Measurements from ENCODE around the gene MACROD2. TPM values are rescaled to one million over a fixed set of nuclear protein-coding genes. Genes with fewer than 3 reads are reported as not detected.

The MACROD2 gene
- total RNA-seq, 1 donor from 2014 or later, result 6.4 TPM

DNA sequence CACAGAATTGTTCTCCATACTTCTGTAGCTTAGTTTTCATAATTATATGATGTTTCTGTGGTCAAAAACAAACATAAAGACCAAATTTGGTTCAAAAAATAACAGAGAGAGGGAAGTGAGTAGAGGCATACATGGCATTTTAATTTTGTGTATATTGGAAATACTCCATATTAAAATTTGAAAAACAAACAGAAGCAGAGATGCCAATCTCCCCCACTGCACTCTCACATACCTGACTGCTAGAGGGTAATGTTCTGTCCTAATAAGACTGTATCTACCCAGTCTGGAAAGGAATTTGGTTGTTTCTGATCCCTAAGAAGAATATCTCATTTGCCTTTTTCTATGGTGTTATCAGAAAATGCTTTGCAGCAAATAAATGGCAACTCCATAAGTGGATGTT is 1301.1 kb downstream of the MACROD2 start:
- Mint-ChIP-seq H3K4me3 (no peak overlapping the region), H3K27ac (ENCODE audit: unreplicated experiment) (no peak overlapping the region), H3K36me3 (ENCODE audit: low read depth) (no peaks in the 10 kb centered on the region), H3K9me3 (no peaks in the 10 kb centered on the region), H3K27me3 (ENCODE audit: low read depth) (no peaks in the 10 kb centered on the region), H3K4me1 (no peaks in the 10 kb centered on the region)
- TF ChIP-seq, protein P1, sequence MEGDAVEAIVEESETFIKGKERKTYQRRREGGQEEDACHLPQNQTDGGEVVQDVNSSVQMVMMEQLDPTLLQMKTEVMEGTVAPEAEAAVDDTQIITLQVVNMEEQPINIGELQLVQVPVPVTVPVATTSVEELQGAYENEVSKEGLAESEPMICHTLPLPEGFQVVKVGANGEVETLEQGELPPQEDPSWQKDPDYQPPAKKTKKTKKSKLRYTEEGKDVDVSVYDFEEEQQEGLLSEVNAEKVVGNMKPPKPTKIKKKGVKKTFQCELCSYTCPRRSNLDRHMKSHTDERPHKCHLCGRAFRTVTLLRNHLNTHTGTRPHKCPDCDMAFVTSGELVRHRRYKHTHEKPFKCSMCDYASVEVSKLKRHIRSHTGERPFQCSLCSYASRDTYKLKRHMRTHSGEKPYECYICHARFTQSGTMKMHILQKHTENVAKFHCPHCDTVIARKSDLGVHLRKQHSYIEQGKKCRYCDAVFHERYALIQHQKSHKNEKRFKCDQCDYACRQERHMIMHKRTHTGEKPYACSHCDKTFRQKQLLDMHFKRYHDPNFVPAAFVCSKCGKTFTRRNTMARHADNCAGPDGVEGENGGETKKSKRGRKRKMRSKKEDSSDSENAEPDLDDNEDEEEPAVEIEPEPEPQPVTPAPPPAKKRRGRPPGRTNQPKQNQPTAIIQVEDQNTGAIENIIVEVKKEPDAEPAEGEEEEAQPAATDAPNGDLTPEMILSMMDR (conservative IDR thresholded peaks at IDR 0.05), result no peak
- DNase-seq (ENCODE audit: low read depth, low spot score), result no peak

DNA sequence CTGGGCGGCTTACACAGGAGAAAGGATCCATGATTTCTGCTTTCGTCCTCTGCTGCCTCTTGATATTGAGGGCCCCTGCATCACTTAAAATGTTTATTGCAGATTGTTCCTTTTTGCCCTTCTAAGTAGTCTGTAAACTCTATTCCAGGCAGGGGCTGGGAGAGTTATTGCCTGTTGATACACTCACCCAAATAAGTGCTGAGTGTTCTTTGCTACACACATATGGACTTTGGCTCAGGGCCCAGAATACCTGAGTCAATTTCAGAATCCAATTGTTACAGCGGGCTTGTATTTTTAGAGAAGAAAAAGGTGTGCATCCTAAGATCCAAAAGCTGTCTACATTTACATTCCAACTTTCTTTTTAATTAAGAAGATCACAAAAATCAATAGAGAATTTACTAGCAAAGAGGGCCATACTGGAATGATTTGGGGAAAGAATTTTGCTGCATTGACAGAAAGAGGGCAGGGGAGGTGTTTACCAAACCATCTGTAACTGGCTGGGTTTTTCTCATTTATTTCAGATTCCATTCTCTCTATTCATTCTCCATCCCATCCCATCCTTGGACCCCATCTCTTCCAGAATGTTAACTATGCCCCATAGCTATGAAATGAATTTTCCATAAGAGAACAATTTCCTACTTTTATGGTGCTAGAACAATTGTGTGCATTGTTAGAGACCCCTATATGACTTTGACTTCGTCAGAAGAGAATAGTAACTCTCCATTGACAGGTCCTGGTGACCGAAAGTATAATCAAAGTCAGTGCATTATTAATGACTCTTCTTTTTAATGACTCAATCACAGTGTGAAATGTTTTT is 1302.0 kb downstream of the MACROD2 start:
- H3K27me3 Mint-ChIP-seq (ENCODE audit: low read depth), result no peaks in the 10 kb centered on the region
- no peak for DNase-seq (ENCODE audit: low read depth, low spot score)
- no peaks in the 10 kb centered on the region for H3K36me3 Mint-ChIP-seq (ENCODE audit: low read depth)
- H3K9me3 Mint-ChIP-seq, result no peaks in the 10 kb centered on the region
- no peak overlapping the region for H3K4me3 Mint-ChIP-seq
- no peak overlapping the region for H3K27ac Mint-ChIP-seq (ENCODE audit: unreplicated experiment)
- TF ChIP-seq, protein P1 (conservative IDR thresholded peaks at IDR 0.05), result no peak
- H3K4me1 Mint-ChIP-seq, result no peaks in the 10 kb centered on the region

DNA sequence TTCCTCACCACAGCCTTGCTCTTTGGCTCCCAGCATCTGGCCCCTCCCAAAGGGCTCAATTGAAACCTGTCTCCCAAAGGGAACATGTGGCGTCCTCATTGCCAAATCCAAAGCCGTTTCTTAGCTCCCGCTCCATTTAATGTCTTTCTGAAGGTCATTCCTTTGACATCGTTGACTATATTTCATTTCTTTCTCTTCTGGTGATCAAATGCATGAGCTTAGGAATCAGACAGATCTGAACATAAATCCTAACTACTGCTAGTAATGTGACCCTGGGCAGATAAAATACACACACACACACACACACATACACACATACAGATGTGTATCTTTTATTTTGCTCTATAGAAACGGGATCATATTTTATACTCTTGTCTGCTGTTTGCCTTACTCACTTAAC is 1306.8 kb downstream of the MACROD2 start:
- Mint-ChIP-seq H3K27ac (ENCODE audit: unreplicated experiment) (no peak overlapping the region), H3K36me3 (ENCODE audit: low read depth) (no peaks in the 10 kb centered on the region), H3K27me3 (ENCODE audit: low read depth) (no peaks in the 10 kb centered on the region), H3K4me1 (no peaks in the 10 kb centered on the region), H3K9me3 (no peaks in the 10 kb centered on the region), H3K4me3 (no peak overlapping the region)
- DNase-seq (ENCODE audit: low read depth, low spot score), result no peak
- TF ChIP-seq, protein P1 (conservative IDR thresholded peaks at IDR 0.05), result no peak

DNA sequence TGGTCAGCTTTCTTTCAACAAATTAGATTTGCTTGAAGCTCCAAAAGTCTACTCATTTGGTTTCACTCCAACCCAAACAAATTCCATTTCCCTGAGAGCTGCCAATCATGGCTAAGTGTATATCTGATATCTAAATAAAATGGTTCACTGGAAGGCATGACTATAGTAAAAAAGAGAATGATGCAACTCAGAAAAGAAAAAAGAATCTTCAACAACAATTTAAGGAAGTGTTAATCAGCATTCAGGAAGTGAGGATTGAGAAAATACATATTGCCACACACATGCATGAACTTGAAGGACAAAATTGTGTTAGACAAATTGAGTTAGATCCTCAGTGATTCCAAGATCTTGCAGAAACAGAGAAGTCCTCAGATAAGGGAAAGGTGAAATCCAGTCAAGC is 1315.0 kb downstream of the MACROD2 start:
- no peaks in the 10 kb centered on the region for H3K4me1 Mint-ChIP-seq
- H3K36me3 Mint-ChIP-seq (ENCODE audit: low read depth), result no peaks in the 10 kb centered on the region
- no peak for DNase-seq (ENCODE audit: low read depth, low spot score)
- no peaks in the 10 kb centered on the region for H3K27me3 Mint-ChIP-seq (ENCODE audit: low read depth)
- H3K9me3 Mint-ChIP-seq, result peaks cover 3% of the 10 kb centered on the region
- TF ChIP-seq, protein P1 (conservative IDR thresholded peaks at IDR 0.05), result no peak
- H3K4me3 Mint-ChIP-seq, result no peak overlapping the region
- no peak overlapping the region for H3K27ac Mint-ChIP-seq (ENCODE audit: unreplicated experiment)

DNA sequence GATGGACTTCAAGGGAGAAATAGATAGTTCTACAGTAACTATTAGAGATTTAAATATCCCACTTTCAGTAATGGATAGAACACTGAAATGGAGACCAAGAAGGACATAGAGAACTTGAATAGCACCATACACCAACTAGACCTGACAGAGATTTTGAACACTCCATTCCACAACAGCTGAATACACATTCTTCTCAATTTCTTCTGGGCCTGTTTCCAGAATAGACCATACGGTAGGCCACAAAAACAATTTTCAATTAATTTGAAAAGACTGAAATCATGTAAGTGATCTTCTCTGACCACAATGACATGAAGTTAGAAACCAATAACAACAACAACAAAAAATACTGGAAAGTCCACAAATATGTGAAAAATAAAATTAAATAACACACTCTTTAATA is 1321.2 kb downstream of the MACROD2 start:
- Mint-ChIP-seq H3K4me1 (no peaks in the 10 kb centered on the region), H3K9me3 (peaks cover 3% of the 10 kb centered on the region), H3K27ac (ENCODE audit: unreplicated experiment) (no peak overlapping the region), H3K4me3 (no peak overlapping the region), H3K36me3 (ENCODE audit: low read depth) (peaks cover 3% of the 10 kb centered on the region), H3K27me3 (ENCODE audit: low read depth) (no peaks in the 10 kb centered on the region)
- no peak for DNase-seq (ENCODE audit: low read depth, low spot score)
- TF ChIP-seq, protein P1 (conservative IDR thresholded peaks at IDR 0.05), result no peak

Data from neural crest cell (in vitro differentiated cells).